ENCODE measurements around the gene MZT2B. TPM values are rescaled to one million over a fixed set of nuclear protein-coding genes. Genes with fewer than 3 reads are reported as not detected.
"Not testable (repeated sequence)": the region's sequence is repeated elsewhere in the genome, so short reads cannot be mapped to it uniquely, and the experiment has no call there.

The MZT2B gene
- total RNA-seq, 1 experiment from 2014 or later: 341 TPM

- DNase-seq (ENCODE audit: low spot score): no peak
- Histone ChIP-seq H3K27ac (ENCODE audit: low read depth, low read length, poor library complexity, severe bottlenecking) (no peak overlapping the region), H3K9me3 (ENCODE audit: low read depth, low read length, poor library complexity, severe bottlenecking) (no peaks in the 10 kb centered on the region), H3K36me3 (ENCODE audit: insufficient read depth, low read length, poor library complexity, severe bottlenecking) (peaks cover 10% of the 10 kb centered on the region), H3K4me1 (ENCODE audit: insufficient read depth, low read length, poor library complexity, severe bottlenecking) (no peaks in the 10 kb centered on the region), H3K27me3 (replicated peaks; ENCODE audit: insufficient read depth, low read depth, low read length, poor library complexity) (no peaks in the 10 kb centered on the region), H3K4me3 (ENCODE audit: low read depth, low read length, poor library complexity, severe bottlenecking) (no peak overlapping the region)
- intact Hi-C loops (cut with micrococcal nuclease; ENCODE audit: unreplicated experiment): no loop called here
- ChIA-PET CTCF (no interaction called here), POLR2A (ENCODE audit: low non-redundant PET) (no interaction called here)
- BruUV-seq (replicated peaks): no TSS peak
- TF ChIP-seq CTCF (conservative IDR thresholded peaks at IDR 0.05; ENCODE audit: low read depth, low read length) (no peak), EZH2 (IDR thresholded peaks at IDR 0.05; ENCODE audit: borderline replicate concordance, low read depth, low read length, poor library complexity, severe bottlenecking) (no peak)
These were observed 4.3 kb downstream of the MZT2B start for GRCh38 chr2:130186391-130186790.

GRCh38 chr2:130187268-130187667, 5.2 kb downstream of the MZT2B start:
- TF ChIP-seq EZH2 (IDR thresholded peaks at IDR 0.05; ENCODE audit: borderline replicate concordance, low read depth, low read length, poor library complexity, severe bottlenecking) (no peak), CTCF (conservative IDR thresholded peaks at IDR 0.05; ENCODE audit: low read depth, low read length) (no peak)
- no peak overlapping the region for H3K27ac ChIP-seq (ENCODE audit: low read depth, low read length, poor library complexity, severe bottlenecking)
- BruUV-seq (replicated peaks): no TSS peak
- POLR2A ChIA-PET (ENCODE audit: low non-redundant PET): no interaction called here
- no peaks in the 10 kb centered on the region for H3K4me1 ChIP-seq (ENCODE audit: insufficient read depth, low read length, poor library complexity, severe bottlenecking)
- intact Hi-C loops (cut with micrococcal nuclease; ENCODE audit: unreplicated experiment): no loop called here
- no peaks in the 10 kb centered on the region for H3K9me3 ChIP-seq (ENCODE audit: low read depth, low read length, poor library complexity, severe bottlenecking)
- no peak for DNase-seq (ENCODE audit: low spot score)
- H3K27me3 ChIP-seq (replicated peaks; ENCODE audit: insufficient read depth, low read depth, low read length, poor library complexity): no peaks in the 10 kb centered on the region
- CTCF ChIA-PET: no interaction called here
- H3K4me3 ChIP-seq (ENCODE audit: low read depth, low read length, poor library complexity, severe bottlenecking): no peak overlapping the region
- H3K36me3 ChIP-seq (ENCODE audit: insufficient read depth, low read length, poor library complexity, severe bottlenecking): peaks cover 10% of the 10 kb centered on the region

GRCh38 chr2:130187859-130188792, 6.1 kb downstream of the MZT2B start:
- H3K4me3 ChIP-seq (ENCODE audit: low read depth, low read length, poor library complexity, severe bottlenecking); H3K4me1 ChIP-seq (ENCODE audit: insufficient read depth, low read length, poor library complexity, severe bottlenecking); POLR2A ChIA-PET (ENCODE audit: low non-redundant PET); intact Hi-C loops (cut with micrococcal nuclease; ENCODE audit: unreplicated experiment); CTCF ChIA-PET; DNase-seq (ENCODE audit: low spot score); H3K27ac ChIP-seq (ENCODE audit: low read depth, low read length, poor library complexity, severe bottlenecking); H3K27me3 ChIP-seq (replicated peaks; ENCODE audit: insufficient read depth, low read depth, low read length, poor library complexity); BruUV-seq (replicated peaks); H3K9me3 ChIP-seq (ENCODE audit: low read depth, low read length, poor library complexity, severe bottlenecking): not testable (repeated sequence)
- peaks cover 10% of the 10 kb centered on the region for H3K36me3 ChIP-seq (ENCODE audit: insufficient read depth, low read length, poor library complexity, severe bottlenecking)

GRCh38 chr2:130188958-130189357, 6.9 kb downstream of the MZT2B start:
- H3K36me3 ChIP-seq (ENCODE audit: insufficient read depth, low read length, poor library complexity, severe bottlenecking); intact Hi-C loops (cut with micrococcal nuclease; ENCODE audit: unreplicated experiment); H3K27ac ChIP-seq (ENCODE audit: low read depth, low read length, poor library complexity, severe bottlenecking); H3K9me3 ChIP-seq (ENCODE audit: low read depth, low read length, poor library complexity, severe bottlenecking); H3K4me3 ChIP-seq (ENCODE audit: low read depth, low read length, poor library complexity, severe bottlenecking); H3K27me3 ChIP-seq (replicated peaks; ENCODE audit: insufficient read depth, low read depth, low read length, poor library complexity); BruUV-seq (replicated peaks); POLR2A ChIA-PET (ENCODE audit: low non-redundant PET); CTCF ChIA-PET; H3K4me1 ChIP-seq (ENCODE audit: insufficient read depth, low read length, poor library complexity, severe bottlenecking); DNase-seq (ENCODE audit: low spot score): not testable (repeated sequence)
